Measurements from ENCODE around the gene GSTM4. TPM values are rescaled to one million over a fixed set of nuclear protein-coding genes. Genes with fewer than 3 reads are reported as not detected.

GSTM4 gene
- total RNA-seq, 1 donor = 13.8 TPM

- Histone ChIP-seq H3K36me3 (ENCODE audit: insufficient read depth, low read length) (no peaks in the 10 kb centered on the region), H3K79me2 (ENCODE audit: insufficient read depth, low read length) (peaks cover 56% of the 10 kb centered on the region), H3K27me3 (ENCODE audit: insufficient read depth, low read length) (no peaks in the 10 kb centered on the region), H3K9me3 (ENCODE audit: low read depth, low read length) (no peaks in the 10 kb centered on the region), H3K4me2 (ENCODE audit: insufficient read depth, low read length) (peak overlapping the region; percentile 98), H3K27ac (ENCODE audit: low read depth, low read length) (peak overlapping the region; percentile 93), H2AFZ (ENCODE audit: low read length) (peak overlapping the region; percentile 80), H3K4me3 (ENCODE audit: insufficient read depth, low read length) (peak overlapping the region; percentile 97), H4K20me1 (ENCODE audit: insufficient read depth, low read length) (peaks cover 41% of the 10 kb centered on the region), H3K4me1 (ENCODE audit: insufficient read depth, low read length) (peaks cover 53% of the 10 kb centered on the region)
- TF ChIP-seq CTCF (IDR thresholded peaks at IDR 0.05; ENCODE audit: extremely low read depth, low read depth, low read length) = no peak
- DNase-seq (ENCODE audit: insufficient read length, low spot score, missing footprints) = peak; percentile 95
Measured at GRCh38 chr1:109620401-109620791, 35.5 kb upstream of the GSTM4 start.

- Histone ChIP-seq H3K27ac (ENCODE audit: low read depth, low read length) (peak overlapping the region; percentile 93), H3K4me2 (ENCODE audit: insufficient read depth, low read length) (peak overlapping the region; percentile 98), H3K9me3 (ENCODE audit: low read depth, low read length) (no peaks in the 10 kb centered on the region), H2AFZ (ENCODE audit: low read length) (no peak overlapping the region), H3K79me2 (ENCODE audit: insufficient read depth, low read length) (peaks cover 60% of the 10 kb centered on the region), H3K27me3 (ENCODE audit: insufficient read depth, low read length) (no peaks in the 10 kb centered on the region), H4K20me1 (ENCODE audit: insufficient read depth, low read length) (peaks cover 46% of the 10 kb centered on the region), H3K36me3 (ENCODE audit: insufficient read depth, low read length) (peaks cover 3% of the 10 kb centered on the region), H3K4me1 (ENCODE audit: insufficient read depth, low read length) (peaks cover 53% of the 10 kb centered on the region), H3K4me3 (ENCODE audit: insufficient read depth, low read length) (peak overlapping the region; percentile 97)
- peak; percentile 100 for DNase-seq (ENCODE audit: insufficient read length, low spot score, missing footprints)
- TF ChIP-seq CTCF (IDR thresholded peaks at IDR 0.05; ENCODE audit: extremely low read depth, low read depth, low read length) = no peak
Measured at GRCh38 chr1:109620841-109621286, 35.0 kb upstream of the GSTM4 start.

- Histone ChIP-seq H3K4me3 (ENCODE audit: insufficient read depth, low read length) (peak overlapping the region; percentile 97), H3K4me1 (ENCODE audit: insufficient read depth, low read length) (peaks cover 53% of the 10 kb centered on the region), H3K9me3 (ENCODE audit: low read depth, low read length) (no peaks in the 10 kb centered on the region), H3K36me3 (ENCODE audit: insufficient read depth, low read length) (peaks cover 7% of the 10 kb centered on the region), H2AFZ (ENCODE audit: low read length) (no peak overlapping the region), H3K27me3 (ENCODE audit: insufficient read depth, low read length) (no peaks in the 10 kb centered on the region), H3K79me2 (ENCODE audit: insufficient read depth, low read length) (peaks cover 63% of the 10 kb centered on the region), H3K4me2 (ENCODE audit: insufficient read depth, low read length) (peak overlapping the region; percentile 98), H3K27ac (ENCODE audit: low read depth, low read length) (peak overlapping the region; percentile 93), H4K20me1 (ENCODE audit: insufficient read depth, low read length) (peaks cover 49% of the 10 kb centered on the region)
- no peak for TF ChIP-seq CTCF (IDR thresholded peaks at IDR 0.05; ENCODE audit: extremely low read depth, low read depth, low read length)
- peak; percentile 91 for DNase-seq (ENCODE audit: insufficient read length, low spot score, missing footprints)
Measured at GRCh38 chr1:109621379-109622136, 34.3 kb upstream of the GSTM4 start.

- Histone ChIP-seq H3K4me3 (ENCODE audit: insufficient read depth, low read length) (peak overlapping the region; percentile 97), H3K79me2 (ENCODE audit: insufficient read depth, low read length) (peaks cover 63% of the 10 kb centered on the region), H3K4me2 (ENCODE audit: insufficient read depth, low read length) (peak overlapping the region; percentile 98), H3K27ac (ENCODE audit: low read depth, low read length) (peak overlapping the region; percentile 93), H2AFZ (ENCODE audit: low read length) (no peak overlapping the region), H3K4me1 (ENCODE audit: insufficient read depth, low read length) (peaks cover 47% of the 10 kb centered on the region), H3K9me3 (ENCODE audit: low read depth, low read length) (no peaks in the 10 kb centered on the region), H3K27me3 (ENCODE audit: insufficient read depth, low read length) (no peaks in the 10 kb centered on the region), H3K36me3 (ENCODE audit: insufficient read depth, low read length) (peaks cover 15% of the 10 kb centered on the region), H4K20me1 (ENCODE audit: insufficient read depth, low read length) (peaks cover 49% of the 10 kb centered on the region)
- DNase-seq (ENCODE audit: insufficient read length, low spot score, missing footprints) = no peak
- no peak for TF ChIP-seq CTCF (IDR thresholded peaks at IDR 0.05; ENCODE audit: extremely low read depth, low read depth, low read length)
Measured at GRCh38 chr1:109622137-109622892, 33.6 kb upstream of the GSTM4 start.
